RWPE2 (cell line): ENCODE data around the gene ABCC12.

ENCODE experiments used
- ATAC-seq: fragments of 200-7000 bp; cut with Tn5 transposase; 3 replicates; pipeline ENCODE4 v1.9.1; 2021; ENCODE audit warnings: low read depth
- DNase-seq: peaks from one replicate; pipeline ENCODE4 v3.0.0-alpha.2; 2020; ENCODE audit warnings: low spot score
- H3K27ac ChIP-seq: fragments of 450-650 bp; 2 replicates; pipeline ENCODE4 v1.5.1; 2017; ENCODE audit warnings: mild to moderate bottlenecking; ENCODE audit not compliant: poor library complexity, severe bottlenecking
- H3K27me3 ChIP-seq: fragments of 250-450 bp; sonication (Bioruptor Pico); 2 replicates; pipeline ENCODE4 v1.5.1; 2021; ENCODE audit warnings: mild to moderate bottlenecking, moderate library complexity; ENCODE audit not compliant: insufficient read depth, poor library complexity, severe bottlenecking
- H3K36me3 ChIP-seq: fragments of 250-450 bp; sonication (Bioruptor Pico); 2 replicates; pipeline ENCODE4 v1.5.1; 2020; ENCODE audit warnings: low read depth, mild to moderate bottlenecking, moderate library complexity
- H3K4me1 ChIP-seq: fragments of 250-450 bp; sonication (Bioruptor Pico); 2 replicates; pipeline ENCODE4 v1.5.1; 2021; ENCODE audit warnings: mild to moderate bottlenecking, moderate library complexity; ENCODE audit not compliant: insufficient read depth, poor library complexity, severe bottlenecking
- H3K4me3 ChIP-seq: fragments of 250-450 bp; sonication (Bioruptor Pico); 2 replicates; pipeline ENCODE4 v1.5.1; 2021; ENCODE audit warnings: mild to moderate bottlenecking, moderate library complexity; ENCODE audit not compliant: severe bottlenecking
- H3K9me3 ChIP-seq: fragments of 250-450 bp; sonication (Bioruptor Pico); 2 replicates; pipeline ENCODE4 v1.5.1; 2021; ENCODE audit warnings: mild to moderate bottlenecking, moderate library complexity; ENCODE audit not compliant: severe bottlenecking
- TF ChIP-seq, protein P1 (sequence below): fragments of 450-650 bp; IDR thresholded peaks from one replicate; pipeline ENCODE4 v1.5.1; 2017; ENCODE audit warnings: mild to moderate bottlenecking, moderate library complexity; ENCODE audit not compliant: poor library complexity, severe bottlenecking

ABCC12 gene

DNA sequence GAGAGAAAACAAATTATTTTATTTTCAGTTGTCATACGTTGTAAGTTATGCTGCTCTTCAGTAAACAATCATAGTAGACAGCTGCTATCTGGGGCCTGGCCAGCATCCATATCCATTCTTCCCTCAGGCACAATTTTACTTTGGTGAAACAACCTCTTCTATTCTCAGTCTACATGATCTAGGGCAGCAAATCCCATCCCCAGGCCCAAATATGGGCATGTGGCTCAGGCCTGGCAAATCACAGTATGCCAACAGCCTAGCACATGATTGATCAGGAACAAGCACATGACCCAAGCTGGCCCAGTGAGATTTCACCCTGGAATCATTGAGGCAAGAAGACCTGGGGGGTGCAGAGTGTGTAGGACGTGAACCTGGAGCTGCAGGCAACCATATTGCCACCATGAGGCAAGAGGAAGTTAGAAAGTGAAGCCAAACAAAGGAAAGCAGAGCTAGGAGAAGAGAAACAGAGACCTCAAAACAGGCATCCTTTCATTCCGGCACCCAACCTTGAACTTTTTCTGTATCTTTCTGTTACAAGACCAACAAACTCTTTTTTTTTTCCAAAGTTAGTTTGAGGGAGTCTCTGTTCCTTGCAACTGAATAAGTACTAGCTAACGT, 10.3 kb upstream of the ABCC12 start:
- TF ChIP-seq, protein P1, sequence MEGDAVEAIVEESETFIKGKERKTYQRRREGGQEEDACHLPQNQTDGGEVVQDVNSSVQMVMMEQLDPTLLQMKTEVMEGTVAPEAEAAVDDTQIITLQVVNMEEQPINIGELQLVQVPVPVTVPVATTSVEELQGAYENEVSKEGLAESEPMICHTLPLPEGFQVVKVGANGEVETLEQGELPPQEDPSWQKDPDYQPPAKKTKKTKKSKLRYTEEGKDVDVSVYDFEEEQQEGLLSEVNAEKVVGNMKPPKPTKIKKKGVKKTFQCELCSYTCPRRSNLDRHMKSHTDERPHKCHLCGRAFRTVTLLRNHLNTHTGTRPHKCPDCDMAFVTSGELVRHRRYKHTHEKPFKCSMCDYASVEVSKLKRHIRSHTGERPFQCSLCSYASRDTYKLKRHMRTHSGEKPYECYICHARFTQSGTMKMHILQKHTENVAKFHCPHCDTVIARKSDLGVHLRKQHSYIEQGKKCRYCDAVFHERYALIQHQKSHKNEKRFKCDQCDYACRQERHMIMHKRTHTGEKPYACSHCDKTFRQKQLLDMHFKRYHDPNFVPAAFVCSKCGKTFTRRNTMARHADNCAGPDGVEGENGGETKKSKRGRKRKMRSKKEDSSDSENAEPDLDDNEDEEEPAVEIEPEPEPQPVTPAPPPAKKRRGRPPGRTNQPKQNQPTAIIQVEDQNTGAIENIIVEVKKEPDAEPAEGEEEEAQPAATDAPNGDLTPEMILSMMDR = no peak
- Histone ChIP-seq H3K4me1 (peaks cover 16% of the 10 kb centered on the region), H3K27ac (no peak overlapping the region), H3K4me3 (no peak overlapping the region), H3K36me3 (no peaks in the 10 kb centered on the region), H3K27me3 (no peaks in the 10 kb centered on the region), H3K9me3 (no peaks in the 10 kb centered on the region)
- DNase-seq (no peak), ATAC-seq (peak; percentile 59)

DNA sequence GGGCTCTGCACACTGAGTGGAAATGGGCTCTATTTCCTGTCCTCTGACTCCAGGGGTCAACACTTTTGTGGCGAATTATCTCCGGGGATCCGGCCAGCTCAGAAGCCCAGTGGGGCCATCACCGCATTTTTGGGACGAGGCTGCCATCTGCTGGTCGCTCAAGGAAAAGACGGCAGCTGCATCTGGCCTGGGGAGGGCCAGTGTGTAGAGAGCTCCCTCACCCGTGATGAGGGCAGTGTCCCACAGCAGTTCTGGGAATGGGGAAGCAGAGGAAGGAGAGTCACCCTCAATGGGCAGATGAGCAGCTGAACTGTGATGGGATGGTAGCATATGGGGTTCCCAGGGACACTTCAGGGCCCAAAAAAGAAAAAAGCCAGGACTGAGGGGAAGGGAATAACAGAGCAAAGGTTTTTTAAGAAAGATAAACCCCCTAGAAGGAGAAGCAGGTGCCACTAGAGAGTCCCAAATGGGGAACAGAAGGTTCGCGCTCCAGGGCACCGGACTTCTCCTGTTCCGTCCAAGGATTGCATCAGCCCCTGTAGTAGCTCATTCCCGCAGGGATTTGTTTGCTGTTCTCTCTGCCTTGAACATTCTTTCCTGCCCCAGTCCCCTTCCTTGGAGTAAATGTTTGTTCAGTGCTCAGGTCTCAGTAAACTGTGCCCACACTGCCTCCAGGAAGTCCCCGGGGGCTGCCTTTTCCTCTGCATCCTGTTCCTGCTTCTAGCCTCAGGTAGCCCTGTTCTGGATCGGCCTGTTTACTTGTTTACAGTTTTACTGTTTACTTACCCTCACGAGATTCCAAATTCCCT, 9.3 kb upstream of the ABCC12 start:
- ATAC-seq (peak; percentile 93), DNase-seq (no peak)

DNA sequence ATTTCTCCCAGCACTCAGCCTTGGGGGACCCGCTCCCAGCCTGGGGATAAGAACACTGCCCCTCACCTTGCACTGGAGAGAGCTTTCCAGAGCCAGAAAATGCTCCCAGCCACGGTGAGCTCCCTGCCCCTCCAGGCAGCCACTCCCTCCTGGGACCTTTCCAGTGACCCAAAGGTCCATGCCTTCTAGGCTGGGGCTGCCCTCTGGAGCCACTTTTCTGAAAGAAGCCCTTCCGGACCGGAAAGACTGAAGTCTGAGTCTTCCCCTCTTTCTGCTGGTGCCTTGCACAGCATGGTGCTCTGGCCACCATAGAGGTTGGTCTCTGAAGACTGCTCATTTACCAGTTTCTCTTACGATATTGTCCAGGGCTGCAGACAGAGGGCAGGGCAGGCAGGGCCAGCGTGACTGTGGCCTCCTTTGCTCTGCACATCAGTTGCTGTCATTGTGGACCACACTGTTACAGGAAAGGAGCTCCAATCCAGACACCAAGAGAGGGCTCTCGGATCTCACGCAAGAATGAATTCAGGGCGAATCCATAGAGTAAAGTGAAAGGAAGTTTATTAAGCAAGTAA, 7.1 kb upstream of the ABCC12 start:
- Histone ChIP-seq H3K27me3 (no peaks in the 10 kb centered on the region), H3K4me1 (peaks cover 24% of the 10 kb centered on the region), H3K9me3 (no peaks in the 10 kb centered on the region), H3K36me3 (no peaks in the 10 kb centered on the region), H3K4me3 (no peak overlapping the region), H3K27ac (no peak overlapping the region)
- DNase-seq = no peak
- no peak for ATAC-seq
- TF ChIP-seq, protein P1 = no peak

More for the DNA sequence above, 9.3 kb upstream of the ABCC12 start:
- no peaks in the 10 kb centered on the region for H3K36me3 ChIP-seq
- peaks cover 16% of the 10 kb centered on the region for H3K4me1 ChIP-seq
- peak overlapping the region; percentile 7 for H3K27ac ChIP-seq
- no peak overlapping the region for H3K4me3 ChIP-seq
- no peaks in the 10 kb centered on the region for H3K9me3 ChIP-seq
- TF ChIP-seq, protein P1 = peak; percentile 92
- H3K27me3 ChIP-seq = no peaks in the 10 kb centered on the region

DNA sequence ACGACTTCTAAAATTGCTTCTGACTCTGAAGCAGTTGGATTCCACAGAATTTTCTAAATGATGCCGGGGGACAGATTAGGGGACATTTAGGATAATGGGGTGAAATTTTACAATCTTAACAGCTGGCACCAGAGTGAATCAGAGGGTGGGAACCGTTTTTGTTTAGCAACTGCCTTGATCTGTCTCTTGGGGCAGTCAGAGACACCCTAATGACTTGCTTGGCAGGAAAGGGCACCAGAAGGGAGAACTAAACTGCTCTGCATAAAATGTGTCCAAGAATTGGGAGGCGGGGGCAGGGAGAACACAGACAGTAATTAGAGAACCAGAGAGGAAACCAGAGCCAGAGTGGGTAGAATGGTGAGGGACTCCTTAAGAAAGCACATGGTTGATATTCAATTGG, 6.1 kb upstream of the ABCC12 start:
- DNase-seq = no peak
- no peaks in the 10 kb centered on the region for H3K27me3 ChIP-seq
- no peak overlapping the region for H3K4me3 ChIP-seq
- H3K4me1 ChIP-seq = peaks cover 28% of the 10 kb centered on the region
- TF ChIP-seq, protein P1 = no peak
- no peaks in the 10 kb centered on the region for H3K36me3 ChIP-seq
- no peaks in the 10 kb centered on the region for H3K9me3 ChIP-seq
- ATAC-seq = no peak
- no peak overlapping the region for H3K27ac ChIP-seq
